Measurements from ENCODE around the gene AOPEP. TPM values are rescaled to one million over a fixed set of nuclear protein-coding genes. Genes with fewer than 3 reads are reported as not detected.

AOPEP gene
- total and polyA plus RNA-seq, 2 donors (not counting 3 experiments of a cell fraction or from before 2014, with no cell fraction given), result 20.2 to 41.6 TPM

DNA sequence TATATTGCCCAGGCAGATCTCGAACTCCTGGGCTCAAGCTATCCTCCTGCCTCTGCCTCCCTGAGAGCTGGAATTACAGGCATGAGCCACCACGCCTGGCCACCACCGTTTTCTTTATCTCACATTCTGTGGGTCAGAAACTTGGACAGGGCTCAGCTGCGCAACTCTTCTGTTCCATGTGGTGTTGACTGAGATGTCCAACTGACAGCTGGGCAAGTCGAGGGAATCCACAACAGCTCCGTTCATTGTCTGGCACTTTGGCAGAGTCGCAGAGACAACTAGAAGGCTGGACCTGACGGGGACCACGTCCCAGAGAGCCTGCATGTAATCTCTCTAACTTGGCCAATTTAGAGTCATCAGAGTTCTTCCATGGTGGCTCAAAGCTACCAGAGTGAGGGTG, 36.2 kb upstream of the AOPEP start:
- no peak overlapping the region for H3K4me2 ChIP-seq (ENCODE audit: insufficient read depth, low read length)
- peaks cover 6 to 8% of the 10 kb centered on the region in 2 experiments for H3K27me3 ChIP-seq (ENCODE audit: control insufficient read depth in 2 of 2, insufficient read depth in 2 of 2, low read length in 2 of 2)
- H3K9ac ChIP-seq (replicated peaks; ENCODE audit: extremely low read depth, insufficient read depth, low read length), result no peak overlapping the region
- no peaks in the 10 kb centered on the region for H3K36me3 ChIP-seq (ENCODE audit: control insufficient read depth in 2 of 2, extremely low read depth in 1 of 2, insufficient read depth in 2 of 2, low read length in 2 of 2)
- intact Hi-C loops (cut with micrococcal nuclease) (no loop called here), dilution Hi-C loops (cut with MboI; ENCODE audit: extremely low pct_ligation_motif_present, low sequenced_read_pairs) (no loop called here)
- H3K9me1 ChIP-seq (replicated peaks; ENCODE audit: control insufficient read depth, extremely low read depth, insufficient read depth, low read length), result no peaks in the 10 kb centered on the region
- no TSS peak for BruUV-seq (replicated peaks)
- no peaks in the 10 kb centered on the region for H3K79me2 ChIP-seq (ENCODE audit: control insufficient read depth, insufficient read depth, low read length)
- no peaks in the 10 kb centered on the region for H4K20me1 ChIP-seq (replicated peaks; ENCODE audit: control insufficient read depth, extremely low read depth, insufficient read depth, low read length)
- no peaks in the 10 kb centered on the region for H3K9me3 ChIP-seq (replicated peaks; ENCODE audit: control insufficient read depth, insufficient read depth, low read length)
- TF ChIP-seq POLR2AphosphoS5 (IDR thresholded peaks at IDR 0.05; ENCODE audit: insufficient read depth, low read depth, low read length), result no peak
- no peak for TF ChIP-seq MYC (IDR thresholded peaks at IDR 0.05; ENCODE audit: low read depth, low read length)
- TF ChIP-seq EZH2 (IDR thresholded peaks at IDR 0.05; ENCODE audit: borderline replicate concordance, low read depth, low read length, severe bottlenecking), result no peak
- TF ChIP-seq, protein P1, sequence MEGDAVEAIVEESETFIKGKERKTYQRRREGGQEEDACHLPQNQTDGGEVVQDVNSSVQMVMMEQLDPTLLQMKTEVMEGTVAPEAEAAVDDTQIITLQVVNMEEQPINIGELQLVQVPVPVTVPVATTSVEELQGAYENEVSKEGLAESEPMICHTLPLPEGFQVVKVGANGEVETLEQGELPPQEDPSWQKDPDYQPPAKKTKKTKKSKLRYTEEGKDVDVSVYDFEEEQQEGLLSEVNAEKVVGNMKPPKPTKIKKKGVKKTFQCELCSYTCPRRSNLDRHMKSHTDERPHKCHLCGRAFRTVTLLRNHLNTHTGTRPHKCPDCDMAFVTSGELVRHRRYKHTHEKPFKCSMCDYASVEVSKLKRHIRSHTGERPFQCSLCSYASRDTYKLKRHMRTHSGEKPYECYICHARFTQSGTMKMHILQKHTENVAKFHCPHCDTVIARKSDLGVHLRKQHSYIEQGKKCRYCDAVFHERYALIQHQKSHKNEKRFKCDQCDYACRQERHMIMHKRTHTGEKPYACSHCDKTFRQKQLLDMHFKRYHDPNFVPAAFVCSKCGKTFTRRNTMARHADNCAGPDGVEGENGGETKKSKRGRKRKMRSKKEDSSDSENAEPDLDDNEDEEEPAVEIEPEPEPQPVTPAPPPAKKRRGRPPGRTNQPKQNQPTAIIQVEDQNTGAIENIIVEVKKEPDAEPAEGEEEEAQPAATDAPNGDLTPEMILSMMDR (IDR thresholded peaks at IDR 0.05; ENCODE audit: extremely low read depth in 1 of 2, insufficient read depth in 1 of 2, low read depth in 1 of 2, low read length in 2 of 2), result no peak
- TF ChIP-seq POLR2A (IDR thresholded peaks at IDR 0.05; ENCODE audit: low read depth, low read length), result no peak
- no peak for TF ChIP-seq JUN (IDR thresholded peaks at IDR 0.05; ENCODE audit: borderline replicate concordance, insufficient read depth, insufficient read length, low read depth)
- TF ChIP-seq FOS (IDR thresholded peaks at IDR 0.05; ENCODE audit: borderline replicate concordance, insufficient read depth, low read length), result no peak
- TF ChIP-seq GATA2 (IDR thresholded peaks at IDR 0.05; ENCODE audit: insufficient read depth, insufficient read length, low read depth, low read length), result no peak
- TF ChIP-seq, protein P2, sequence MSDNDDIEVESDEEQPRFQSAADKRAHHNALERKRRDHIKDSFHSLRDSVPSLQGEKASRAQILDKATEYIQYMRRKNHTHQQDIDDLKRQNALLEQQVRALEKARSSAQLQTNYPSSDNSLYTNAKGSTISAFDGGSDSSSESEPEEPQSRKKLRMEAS (IDR thresholded peaks at IDR 0.05; ENCODE audit: insufficient read depth, insufficient read length), result no peak
- DNase-seq (ENCODE audit: low read depth, low spot score) (no peak), FAIRE-seq (no peak)
- POLR2A ChIA-PET, result no interaction called here
- H3K27ac ChIP-seq (ENCODE audit: insufficient read depth, low read depth, low read length), result no peak overlapping the region
- no peaks in the 10 kb centered on the region for H3K4me1 ChIP-seq (ENCODE audit: control insufficient read depth, extremely low read depth, insufficient read depth, low read length)
- CTCF ChIA-PET, result interaction anchor here (0.9 to 2.2 kb wide), 4 partner anchors 9 to 441 kb away, joined by 3 to 7 read pairs (median 4); no protein-coding TSS in a partner anchor
- H3K4me3 ChIP-seq (replicated peaks in 1 of 3; ENCODE audit: insufficient read depth in 1 of 3, low read depth in 1 of 3, low read length in 3 of 3), result no peak overlapping the region
- no peak overlapping the region for H2AFZ ChIP-seq (ENCODE audit: low read depth, low read length)

All from endothelial cell of umbilical vein (primary cell).